DOHH2 (cell line): Measurements from ENCODE around the gene OR5F1.

Experiments
- EZH2phosphoT487 ChIP-seq: fragments of 200-600 bp; sonication (generic); IDR thresholded peaks from 2 replicates; pipeline ENCODE4 v1.6.1; 2017; ENCODE audit warnings: borderline replicate concordance, mild to moderate bottlenecking, antibody characterized with exemption, low read length, moderate library complexity, mixed read lengths
- TF ChIP-seq, protein P1 (sequence below): fragments of 200-600 bp; sonication (generic); IDR thresholded peaks from one replicate; pipeline ENCODE4 v1.5.1; 2014; ENCODE audit warnings: antibody characterized with exemption, mild to moderate bottlenecking, low read depth, low read length; ENCODE audit not compliant: poor library complexity, severe bottlenecking

DNA sequence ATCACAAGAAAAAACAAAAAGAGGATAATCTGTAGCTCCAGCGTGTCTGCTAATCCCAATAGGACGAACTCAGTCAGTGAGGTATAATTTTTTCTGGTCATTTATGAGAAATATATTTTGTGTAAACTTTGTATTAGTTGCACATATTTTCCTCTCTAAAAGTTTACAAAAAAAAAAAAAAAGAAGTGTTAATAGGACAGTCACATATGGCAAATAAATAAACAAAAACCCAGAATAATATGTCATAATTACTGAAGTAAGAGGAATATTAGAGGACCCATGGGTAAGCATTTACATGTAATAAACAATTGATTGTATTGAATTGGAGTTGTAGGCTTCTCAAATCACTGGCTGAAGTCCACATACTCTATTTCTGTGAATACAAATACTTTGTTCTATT is at the start of gene OR5F1:
- TF ChIP-seq, protein P1, sequence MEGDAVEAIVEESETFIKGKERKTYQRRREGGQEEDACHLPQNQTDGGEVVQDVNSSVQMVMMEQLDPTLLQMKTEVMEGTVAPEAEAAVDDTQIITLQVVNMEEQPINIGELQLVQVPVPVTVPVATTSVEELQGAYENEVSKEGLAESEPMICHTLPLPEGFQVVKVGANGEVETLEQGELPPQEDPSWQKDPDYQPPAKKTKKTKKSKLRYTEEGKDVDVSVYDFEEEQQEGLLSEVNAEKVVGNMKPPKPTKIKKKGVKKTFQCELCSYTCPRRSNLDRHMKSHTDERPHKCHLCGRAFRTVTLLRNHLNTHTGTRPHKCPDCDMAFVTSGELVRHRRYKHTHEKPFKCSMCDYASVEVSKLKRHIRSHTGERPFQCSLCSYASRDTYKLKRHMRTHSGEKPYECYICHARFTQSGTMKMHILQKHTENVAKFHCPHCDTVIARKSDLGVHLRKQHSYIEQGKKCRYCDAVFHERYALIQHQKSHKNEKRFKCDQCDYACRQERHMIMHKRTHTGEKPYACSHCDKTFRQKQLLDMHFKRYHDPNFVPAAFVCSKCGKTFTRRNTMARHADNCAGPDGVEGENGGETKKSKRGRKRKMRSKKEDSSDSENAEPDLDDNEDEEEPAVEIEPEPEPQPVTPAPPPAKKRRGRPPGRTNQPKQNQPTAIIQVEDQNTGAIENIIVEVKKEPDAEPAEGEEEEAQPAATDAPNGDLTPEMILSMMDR = no peak
- TF ChIP-seq EZH2phosphoT487 = no peak
